ENCODE measurements around the gene NR1H2. TPM values are rescaled to one million over a fixed set of nuclear protein-coding genes. Genes with fewer than 3 reads are reported as not detected.

NR1H2 gene
- total and polyA plus RNA-seq, 10 of the 15 experiments (the other 5 are each of a cell fraction or from before 2014, with no cell fraction given) = 0.05 to 54.2 (median 35.1) TPM

DNA sequence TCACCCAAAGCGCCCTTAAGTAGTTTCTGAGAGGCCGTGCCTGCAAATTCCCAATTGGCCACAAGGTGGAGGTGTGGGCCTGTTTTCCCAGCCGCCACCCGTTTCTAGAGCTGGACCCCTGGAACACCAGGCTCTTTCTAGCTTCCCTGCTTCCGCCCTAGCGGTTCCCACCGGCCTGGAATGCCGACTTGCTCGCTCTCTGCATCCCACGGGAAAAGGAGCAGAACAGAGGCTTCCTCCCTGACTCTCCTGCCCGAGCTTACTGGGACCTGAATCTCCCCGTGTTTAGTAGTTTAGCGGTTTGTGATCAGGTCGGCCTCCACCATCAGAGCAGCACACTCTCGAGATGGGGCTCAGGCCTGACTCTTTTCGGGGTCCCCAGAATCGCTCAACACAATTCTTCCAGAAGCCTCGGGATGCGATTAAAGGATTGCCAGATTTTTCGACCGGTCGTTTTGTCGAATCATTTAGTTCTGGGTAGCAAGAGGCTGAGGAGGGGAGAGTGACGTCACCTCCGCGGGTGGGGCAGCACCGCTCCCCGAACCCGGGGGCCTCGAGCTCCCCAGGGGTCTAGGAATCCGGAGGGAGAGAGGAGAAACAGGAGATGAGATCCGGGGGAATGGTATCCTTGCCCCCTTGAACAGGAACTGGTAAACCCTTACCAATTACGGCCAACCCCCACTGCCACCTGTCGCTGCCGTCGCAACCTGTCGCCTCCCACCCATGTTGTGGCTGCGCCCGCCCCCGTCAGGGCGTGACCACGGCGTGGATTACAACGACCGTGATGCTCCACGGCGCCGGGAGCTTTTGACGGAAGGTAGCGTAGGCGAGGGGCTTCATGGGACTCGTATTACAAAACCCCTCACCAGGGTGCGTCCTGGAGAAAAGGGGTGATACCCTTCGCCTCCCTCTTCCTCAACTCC is 18.8 kb upstream of the NR1H2 start (continued):
- TF ChIP-seq BRCA1 (IDR thresholded peaks at IDR 0.05; ENCODE audit: low read depth, low read length) (no peak), MYB (IDR thresholded peaks at IDR 0.05; ENCODE audit: borderline replicate concordance, low read depth, low read length) (no peak), SREBF1 (IDR thresholded peaks at IDR 0.05; ENCODE audit: low read length) (no peak), PML (IDR thresholded peaks at IDR 0.05; ENCODE audit: low read length) (0 out of 2 replicates have a peak, but pooled peaks have one; percentile 42), PAX5 (IDR thresholded peaks at IDR 0.05; ENCODE audit: borderline replicate concordance, low read depth, low read length) (peak; percentile 55; the same call in 1 of the 2 replicates), CHD2 (IDR thresholded peaks at IDR 0.05; ENCODE audit: borderline replicate concordance, low read depth, low read length) (peak; percentile 48; the same call in 1 of the 2 replicates), JUND (IDR thresholded peaks at IDR 0.05; ENCODE audit: low read depth, low read length) (peak; percentile 50; the same call in 1 of the 2 replicates), NBN (IDR thresholded peaks at IDR 0.05) (peak; percentile 95), ZBED1 (IDR thresholded peaks at IDR 0.05; ENCODE audit: borderline replicate concordance) (peak; percentile 88; the same call in 1 of the 2 replicates), STAT3 (IDR thresholded peaks at IDR 0.05; ENCODE audit: low read depth, low read length) (no peak), MXI1 (IDR thresholded peaks at IDR 0.05; ENCODE audit: low read depth, low read length) (peak; percentile 38; the same call in 1 of the 2 replicates), RUNX3 (IDR thresholded peaks at IDR 0.05; ENCODE audit: low read length) (peak; percentile 71), MEF2B (IDR thresholded peaks at IDR 0.05; ENCODE audit: partially characterized antibody, poor library complexity, severe bottlenecking) (peak; percentile 71), TAF1 (IDR thresholded peaks at IDR 0.05; ENCODE audit: borderline replicate concordance, low read depth, low read length) (0 out of 2 replicates have a peak, but pooled peaks have one; percentile 38), EGR1 (IDR thresholded peaks at IDR 0.05; ENCODE audit: borderline replicate concordance in 1 of 2, low read depth in 2 of 2, low read length in 2 of 2) (peak in 1 of 2 experiments; percentile 88; a peak in 2 of 3 replicates), ATF7 (IDR thresholded peaks at IDR 0.05; ENCODE audit: low read depth) (peak; percentile 99), SMARCA5 (IDR thresholded peaks at IDR 0.05) (peak; percentile 41; the same call in 1 of the 2 replicates), ZNF207 (IDR thresholded peaks at IDR 0.05; ENCODE audit: borderline replicate concordance) (0 out of 2 replicates have a peak, but pooled peaks have one; percentile 34)
- TF ChIP-seq, protein P1, sequence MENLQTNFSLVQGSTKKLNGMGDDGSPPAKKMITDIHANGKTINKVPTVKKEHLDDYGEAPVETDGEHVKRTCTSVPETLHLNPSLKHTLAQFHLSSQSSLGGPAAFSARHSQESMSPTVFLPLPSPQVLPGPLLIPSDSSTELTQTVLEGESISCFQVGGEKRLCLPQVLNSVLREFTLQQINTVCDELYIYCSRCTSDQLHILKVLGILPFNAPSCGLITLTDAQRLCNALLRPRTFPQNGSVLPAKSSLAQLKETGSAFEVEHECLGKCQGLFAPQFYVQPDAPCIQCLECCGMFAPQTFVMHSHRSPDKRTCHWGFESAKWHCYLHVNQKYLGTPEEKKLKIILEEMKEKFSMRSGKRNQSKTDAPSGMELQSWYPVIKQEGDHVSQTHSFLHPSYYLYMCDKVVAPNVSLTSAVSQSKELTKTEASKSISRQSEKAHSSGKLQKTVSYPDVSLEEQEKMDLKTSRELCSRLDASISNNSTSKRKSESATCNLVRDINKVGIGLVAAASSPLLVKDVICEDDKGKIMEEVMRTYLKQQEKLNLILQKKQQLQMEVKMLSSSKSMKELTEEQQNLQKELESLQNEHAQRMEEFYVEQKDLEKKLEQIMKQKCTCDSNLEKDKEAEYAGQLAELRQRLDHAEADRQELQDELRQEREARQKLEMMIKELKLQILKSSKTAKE (IDR thresholded peaks at IDR 0.05; ENCODE audit: low read depth, poor library complexity, severe bottlenecking) = peak; percentile 70
- TF ChIP-seq, protein P2, sequence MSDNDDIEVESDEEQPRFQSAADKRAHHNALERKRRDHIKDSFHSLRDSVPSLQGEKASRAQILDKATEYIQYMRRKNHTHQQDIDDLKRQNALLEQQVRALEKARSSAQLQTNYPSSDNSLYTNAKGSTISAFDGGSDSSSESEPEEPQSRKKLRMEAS (IDR thresholded peaks at IDR 0.05; ENCODE audit: low read depth, low read length) = 0 out of 2 replicates have a peak, but pooled peaks have one; percentile 51
- TF ChIP-seq, protein P3, sequence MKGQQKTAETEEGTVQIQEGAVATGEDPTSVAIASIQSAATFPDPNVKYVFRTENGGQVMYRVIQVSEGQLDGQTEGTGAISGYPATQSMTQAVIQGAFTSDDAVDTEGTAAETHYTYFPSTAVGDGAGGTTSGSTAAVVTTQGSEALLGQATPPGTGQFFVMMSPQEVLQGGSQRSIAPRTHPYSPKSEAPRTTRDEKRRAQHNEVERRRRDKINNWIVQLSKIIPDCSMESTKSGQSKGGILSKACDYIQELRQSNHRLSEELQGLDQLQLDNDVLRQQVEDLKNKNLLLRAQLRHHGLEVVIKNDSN (IDR thresholded peaks at IDR 0.05; ENCODE audit: borderline replicate concordance, extremely low read length, insufficient read depth, low read depth, low read length) = no peak
- TF ChIP-seq, protein P4, sequence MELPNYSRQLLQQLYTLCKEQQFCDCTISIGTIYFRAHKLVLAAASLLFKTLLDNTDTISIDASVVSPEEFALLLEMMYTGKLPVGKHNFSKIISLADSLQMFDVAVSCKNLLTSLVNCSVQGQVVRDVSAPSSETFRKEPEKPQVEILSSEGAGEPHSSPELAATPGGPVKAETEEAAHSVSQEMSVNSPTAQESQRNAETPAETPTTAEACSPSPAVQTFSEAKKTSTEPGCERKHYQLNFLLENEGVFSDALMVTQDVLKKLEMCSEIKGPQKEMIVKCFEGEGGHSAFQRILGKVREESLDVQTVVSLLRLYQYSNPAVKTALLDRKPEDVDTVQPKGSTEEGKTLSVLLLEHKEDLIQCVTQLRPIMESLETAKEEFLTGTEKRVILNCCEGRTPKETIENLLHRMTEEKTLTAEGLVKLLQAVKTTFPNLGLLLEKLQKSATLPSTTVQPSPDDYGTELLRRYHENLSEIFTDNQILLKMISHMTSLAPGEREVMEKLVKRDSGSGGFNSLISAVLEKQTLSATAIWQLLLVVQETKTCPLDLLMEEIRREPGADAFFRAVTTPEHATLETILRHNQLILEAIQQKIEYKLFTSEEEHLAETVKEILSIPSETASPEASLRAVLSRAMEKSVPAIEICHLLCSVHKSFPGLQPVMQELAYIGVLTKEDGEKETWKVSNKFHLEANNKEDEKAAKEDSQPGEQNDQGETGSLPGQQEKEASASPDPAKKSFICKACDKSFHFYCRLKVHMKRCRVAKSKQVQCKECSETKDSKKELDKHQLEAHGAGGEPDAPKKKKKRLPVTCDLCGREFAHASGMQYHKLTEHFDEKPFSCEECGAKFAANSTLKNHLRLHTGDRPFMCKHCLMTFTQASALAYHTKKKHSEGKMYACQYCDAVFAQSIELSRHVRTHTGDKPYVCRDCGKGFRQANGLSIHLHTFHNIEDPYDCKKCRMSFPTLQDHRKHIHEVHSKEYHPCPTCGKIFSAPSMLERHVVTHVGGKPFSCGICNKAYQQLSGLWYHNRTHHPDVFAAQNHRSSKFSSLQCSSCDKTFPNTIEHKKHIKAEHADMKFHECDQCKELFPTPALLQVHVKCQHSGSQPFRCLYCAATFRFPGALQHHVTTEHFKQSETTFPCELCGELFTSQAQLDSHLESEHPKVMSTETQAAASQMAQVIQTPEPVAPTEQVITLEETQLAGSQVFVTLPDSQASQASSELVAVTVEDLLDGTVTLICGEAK (IDR thresholded peaks at IDR 0.05; ENCODE audit: borderline replicate concordance) = peak; percentile 37; the same call in 1 of the 2 replicates

Measured in GM12878 (cell line).